Neural progenitor cell (in vitro differentiated cells): Measurements from ENCODE around the gene GALR2. TPM values are rescaled to one million over a fixed set of nuclear protein-coding genes. Genes with fewer than 3 reads are reported as not detected.

Experiments
- DNase-seq: peaks from one replicate; pipeline ENCODE4 v3.0.0-alpha.2; 2016; ENCODE audit warnings: low spot score
- H2AFZ ChIP-seq: fragments of 200-600 bp; sonication (generic); replicated peaks from 2 replicates; pipeline ENCODE4 v1.6.1; 2016; ENCODE audit warnings: antibody characterized with exemption
- H3F3A ChIP-seq: fragments of 200-600 bp; sonication (generic); 2 replicates; pipeline ENCODE4 v1.6.1; 2016; ENCODE audit warnings: antibody characterized with exemption, low read depth
- H3K27ac ChIP-seq: fragments of 200-600 bp; sonication (generic); 2 replicates; pipeline ENCODE4 v1.5.1; 2016; ENCODE audit warnings: mild to moderate bottlenecking
- H3K27me3 ChIP-seq: fragments of 200-600 bp; sonication (generic); 2 replicates; pipeline ENCODE4 v1.6.1; 2016; ENCODE audit warnings: mild to moderate bottlenecking, moderate library complexity
- H3K36me3 ChIP-seq: fragments of 200-600 bp; sonication (generic); 2 replicates; pipeline ENCODE4 v1.5.1; 2016
- H3K4me1 ChIP-seq: fragments of 200-600 bp; sonication (generic); 2 replicates; pipeline ENCODE4 v1.6.1; 2016; ENCODE audit warnings: mixed run types
- H3K4me2 ChIP-seq: fragments of 200-600 bp; sonication (generic); 2 replicates; pipeline ENCODE4 v1.6.1; 2016
- H3K4me3 ChIP-seq: fragments of 200-600 bp; sonication (generic); 2 replicates; pipeline ENCODE4 v1.5.1; 2016
- H3K79me2 ChIP-seq: fragments of 200-600 bp; sonication (generic); 2 replicates; pipeline ENCODE4 v1.6.1; 2016; ENCODE audit warnings: low read depth
- H3K9ac ChIP-seq: fragments of 200-600 bp; sonication (generic); 2 replicates; pipeline ENCODE4 v1.6.1; 2016
- H3K9me3 ChIP-seq: fragments of 200-600 bp; sonication (generic); 2 replicates; pipeline ENCODE4 v1.5.1; 2016; ENCODE audit warnings: low read depth
- H4K20me1 ChIP-seq: fragments of 200-600 bp; sonication (generic); 2 replicates; pipeline ENCODE4 v1.6.1; 2016; ENCODE audit warnings: low read depth
- H3K27ac Mint-ChIP-seq: 3 replicates; pipeline ENCODE4 v1.8.0; 2021; ENCODE audit warnings: mixed read lengths
- H3K27me3 Mint-ChIP-seq: 2 replicates; pipeline ENCODE4 v1.8.0; 2022; ENCODE audit warnings: low read depth, mild to moderate bottlenecking, inconsistent platforms, moderate library complexity, mixed read lengths; ENCODE audit not compliant: insufficient read depth
- H3K36me3 Mint-ChIP-seq: 3 replicates; pipeline ENCODE4 v1.8.0; 2021; ENCODE audit warnings: mixed read lengths
- H3K4me1 Mint-ChIP-seq: 3 replicates; pipeline ENCODE4 v1.8.0; 2021; ENCODE audit warnings: mixed read lengths
- H3K4me3 Mint-ChIP-seq: 3 replicates; pipeline ENCODE4 v1.8.0; 2021; ENCODE audit warnings: mild to moderate bottlenecking, moderate library complexity, mixed read lengths
- H3K9me3 Mint-ChIP-seq: 3 replicates; pipeline ENCODE4 v1.8.0; 2020; ENCODE audit warnings: mixed read lengths
- CTCF ChIP-seq: fragments of 200-600 bp; sonication (generic); IDR thresholded peaks from 2 replicates; pipeline ENCODE4 v1.5.1; 2017; ENCODE audit warnings: antibody characterized with exemption, mild to moderate bottlenecking
- EZH2 ChIP-seq: fragments of 200-600 bp; sonication (generic); IDR thresholded peaks from 2 replicates; pipeline ENCODE4 v1.6.1; 2017; ENCODE audit warnings: antibody characterized with exemption, mild to moderate bottlenecking, moderate library complexity
- EZH2phosphoT487 ChIP-seq: fragments of 200-600 bp; sonication (generic); IDR thresholded peaks from 2 replicates; pipeline ENCODE4 v1.6.1; 2017; ENCODE audit warnings: antibody characterized with exemption
- total RNA-seq: library from RNA; depleted of rRNA; stranded (reverse); fragments of >200 nt; gene quantifications from 2 replicates; pipeline ENCODE4 v1.2.3, GENCODE V29; 2015; ENCODE audit warnings: low replicate concordance

GALR2 gene
- total RNA-seq, 1 donor from 2014 or later: not detected

GRCh38 chr17:76104896-76105231 lies 30.3 kb downstream of the GALR2 start:
- peaks cover 12% of the 10 kb centered on the region for H3K4me1 ChIP-seq
- no peaks in the 10 kb centered on the region for H3K27me3 ChIP-seq
- peaks cover 19% of the 10 kb centered on the region for H3K79me2 ChIP-seq
- H3K4me3 ChIP-seq: no peak overlapping the region
- H3K4me2 ChIP-seq: no peak overlapping the region
- TF ChIP-seq EZH2 (no peak), EZH2phosphoT487 (no peak), CTCF (no peak)
- H3K27ac ChIP-seq: no peak overlapping the region
- Mint-ChIP-seq H3K9me3 (no peaks in the 10 kb centered on the region), H3K4me3 (peak overlapping the region; percentile 71), H3K27ac (no peak overlapping the region), H3K36me3 (peaks cover 12% of the 10 kb centered on the region), H3K27me3 (peaks cover 8% of the 10 kb centered on the region), H3K4me1 (peaks cover 24% of the 10 kb centered on the region)
- no peak overlapping the region for H3K9ac ChIP-seq
- H2AFZ ChIP-seq: no peak overlapping the region
- no peak for DNase-seq
- H3F3A ChIP-seq: peaks cover 25% of the 10 kb centered on the region
- no peaks in the 10 kb centered on the region for H4K20me1 ChIP-seq
- no peaks in the 10 kb centered on the region for H3K9me3 ChIP-seq
- H3K36me3 ChIP-seq: peaks cover 6% of the 10 kb centered on the region

- no peaks in the 10 kb centered on the region for H4K20me1 ChIP-seq
- peaks cover 12% of the 10 kb centered on the region for H3K4me1 ChIP-seq
- H3K27me3 ChIP-seq: no peaks in the 10 kb centered on the region
- H3K4me2 ChIP-seq: no peak overlapping the region
- no peak for DNase-seq
- TF ChIP-seq CTCF (no peak), EZH2phosphoT487 (no peak), EZH2 (no peak)
- no peak overlapping the region for H3K4me3 Mint-ChIP-seq
- H3K36me3 ChIP-seq: no peaks in the 10 kb centered on the region
- no peak overlapping the region for H3K9ac ChIP-seq
- H3K27me3 Mint-ChIP-seq: peaks cover 10% of the 10 kb centered on the region
- H3K79me2 ChIP-seq: peaks cover 18% of the 10 kb centered on the region
- H2AFZ ChIP-seq: peak overlapping the region; percentile 48
- H3F3A ChIP-seq: peaks cover 25% of the 10 kb centered on the region
- H3K4me3 ChIP-seq: no peak overlapping the region
- peaks cover 4% of the 10 kb centered on the region for H3K36me3 Mint-ChIP-seq
- no peak overlapping the region for H3K27ac Mint-ChIP-seq
- H3K27ac ChIP-seq: no peak overlapping the region
- peaks cover 24% of the 10 kb centered on the region for H3K4me1 Mint-ChIP-seq
- no peaks in the 10 kb centered on the region for H3K9me3 ChIP-seq
- no peaks in the 10 kb centered on the region for H3K9me3 Mint-ChIP-seq
These were observed 32.1 kb downstream of the GALR2 start for GRCh38 chr17:76106703-76107102.

- peaks cover 25% of the 10 kb centered on the region for H3F3A ChIP-seq
- no peaks in the 10 kb centered on the region for H3K36me3 ChIP-seq
- Mint-ChIP-seq H3K36me3 (no peaks in the 10 kb centered on the region), H3K9me3 (no peaks in the 10 kb centered on the region), H3K27me3 (peaks cover 10% of the 10 kb centered on the region), H3K4me1 (peaks cover 24% of the 10 kb centered on the region), H3K27ac (no peak overlapping the region), H3K4me3 (no peak overlapping the region)
- H3K27me3 ChIP-seq: no peaks in the 10 kb centered on the region
- no peak overlapping the region for H2AFZ ChIP-seq
- TF ChIP-seq EZH2phosphoT487: no peak
- TF ChIP-seq CTCF: peak; percentile 40
- H3K79me2 ChIP-seq: peaks cover 10% of the 10 kb centered on the region
- H3K4me2 ChIP-seq: no peak overlapping the region
- peaks cover 11% of the 10 kb centered on the region for H3K4me1 ChIP-seq
- peak; percentile 19 for DNase-seq
- no peaks in the 10 kb centered on the region for H3K9me3 ChIP-seq
- H3K4me3 ChIP-seq: no peak overlapping the region
- no peaks in the 10 kb centered on the region for H4K20me1 ChIP-seq
- H3K27ac ChIP-seq: no peak overlapping the region
- H3K9ac ChIP-seq: no peak overlapping the region
These were observed 32.9 kb downstream of the GALR2 start for GRCh38 chr17:76107509-76107908.

- Mint-ChIP-seq H3K4me1 (no peaks in the 10 kb centered on the region), H3K36me3 (no peaks in the 10 kb centered on the region), H3K9me3 (no peaks in the 10 kb centered on the region), H3K27ac (no peak overlapping the region), H3K27me3 (peaks cover 6% of the 10 kb centered on the region), H3K4me3 (no peak overlapping the region)
- Histone ChIP-seq H3F3A (no peaks in the 10 kb centered on the region), H3K4me1 (no peaks in the 10 kb centered on the region), H3K4me3 (no peak overlapping the region), H2AFZ (no peak overlapping the region), H3K36me3 (no peaks in the 10 kb centered on the region), H3K9ac (no peak overlapping the region), H3K27me3 (no peaks in the 10 kb centered on the region), H4K20me1 (no peaks in the 10 kb centered on the region), H3K4me2 (no peak overlapping the region), H3K9me3 (no peaks in the 10 kb centered on the region), H3K79me2 (no peaks in the 10 kb centered on the region), H3K27ac (no peak overlapping the region)
- no peak for TF ChIP-seq EZH2phosphoT487
- TF ChIP-seq EZH2: no peak
- no peak for TF ChIP-seq CTCF
- no peak for DNase-seq
These were observed 37.4 kb downstream of the GALR2 start for GRCh38 chr17:76111956-76112355.
